Activated CD8-positive, alpha-beta memory T cell treated with anti-CD3 and anti-CD28 coated beads for 36 hours (primary cell): ENCODE results near the gene IL1RN. TPM values are rescaled to one million over a fixed set of nuclear protein-coding genes. Genes with fewer than 3 reads are reported as not detected.

Source experiments
- total RNA-seq, 2 experiments: library from RNA; stranded (reverse); gene quantifications; one replicate each; pipeline ENCODE4 v1.2.3, GENCODE V29; 2021

The IL1RN gene
- total RNA-seq, 2 experiments from 2014 or later = 0.78 to 0.91 TPM

Other genes with a start within 250 kb of the IL1RN start
- not detected for gene IL37, start 216.4 kb upstream of the IL1RN start, total RNA-seq
- not detected for gene IL36G, start 149.6 kb upstream of the IL1RN start, total RNA-seq
- not detected for gene IL36A, start 122.1 kb upstream of the IL1RN start, total RNA-seq
- gene IL36B, start 74.7 kb upstream of the IL1RN start, total RNA-seq = not detected
- not detected for gene IL36RN, start 68.4 kb upstream of the IL1RN start, total RNA-seq
- not detected for gene IL1F10, start 59.6 kb upstream of the IL1RN start, total RNA-seq
- 100 to 1,000 TPM; 222 to 224 TPM for gene PSD4, start 46.4 kb downstream of the IL1RN start, total RNA-seq
- 1 to 10 TPM; 2.1 to 2.5 TPM for gene PAX8, start 151.3 kb downstream of the IL1RN start, total RNA-seq